GM12892 (cell line): ENCODE measurements around the gene KLHL40.

Experiments
- DNase-seq: peaks from one replicate; pipeline ENCODE4 v3.0.0; 2011; ENCODE audit not compliant: insufficient read length
- FAIRE-seq: peaks from 2 replicates; lab custom pipeline; 2011; peaks lifted over from hg19 to GRCh38; lab: Jason Lieb, UNC
- POLR2A ChIP-seq: IDR thresholded peaks from 2 replicates; pipeline ENCODE4 v1.6.1; 2011; ENCODE audit warnings: low read depth, low read length, control low read depth
- POLR2AphosphoS5 ChIP-seq: IDR thresholded peaks from 2 replicates; pipeline ENCODE4 v1.6.1; 2011; ENCODE audit warnings: low read depth, low read length, control low read depth
- TAF1 ChIP-seq: IDR thresholded peaks from 2 replicates; pipeline ENCODE4 v1.6.1; 2011; ENCODE audit warnings: low read depth, mild to moderate bottlenecking, control low read depth, low read length, borderline replicate concordance

Gene KLHL40

DNA sequence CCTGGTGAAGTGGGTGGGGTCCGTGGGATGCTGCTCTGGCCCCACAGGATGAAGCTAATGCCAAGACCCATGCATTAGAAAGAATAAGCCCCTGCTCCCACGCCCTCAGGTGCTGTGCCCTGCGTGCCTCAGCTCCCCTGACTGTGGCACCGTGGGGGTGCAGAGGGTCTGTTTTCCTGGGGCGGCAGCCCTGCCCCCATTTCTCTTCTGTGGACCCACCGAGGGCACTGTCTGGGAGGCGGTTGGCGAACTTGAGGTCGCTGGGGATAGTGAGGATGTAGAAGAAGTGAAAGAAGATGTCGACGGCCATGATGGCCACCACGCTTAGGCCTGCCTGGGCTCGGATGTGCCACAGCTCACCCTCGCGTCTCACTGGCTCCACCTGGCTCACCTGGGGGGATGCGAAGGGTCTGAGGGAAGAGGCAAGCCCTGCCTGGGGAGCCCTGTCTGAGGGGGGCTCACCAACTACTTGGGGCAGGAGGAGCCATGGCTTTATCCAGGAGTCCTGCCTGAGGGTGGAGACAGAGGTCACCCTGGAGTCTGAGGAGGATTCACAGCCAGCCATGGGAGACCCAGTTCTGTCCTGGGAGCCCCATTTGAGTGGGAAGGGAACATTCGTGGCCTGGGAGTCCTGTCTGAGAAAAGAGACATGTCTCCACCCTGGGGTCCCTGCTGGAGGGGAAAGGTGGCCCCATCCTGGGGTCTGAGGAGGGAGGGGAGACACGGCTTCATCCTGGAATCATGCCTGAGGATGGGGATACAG, 12.1 kb downstream of the KLHL40 start:
- FAIRE-seq (no peak), DNase-seq (peak; percentile 7)
- TF ChIP-seq POLR2AphosphoS5 (no peak), TAF1 (no peak), POLR2A (no peak)

DNA sequence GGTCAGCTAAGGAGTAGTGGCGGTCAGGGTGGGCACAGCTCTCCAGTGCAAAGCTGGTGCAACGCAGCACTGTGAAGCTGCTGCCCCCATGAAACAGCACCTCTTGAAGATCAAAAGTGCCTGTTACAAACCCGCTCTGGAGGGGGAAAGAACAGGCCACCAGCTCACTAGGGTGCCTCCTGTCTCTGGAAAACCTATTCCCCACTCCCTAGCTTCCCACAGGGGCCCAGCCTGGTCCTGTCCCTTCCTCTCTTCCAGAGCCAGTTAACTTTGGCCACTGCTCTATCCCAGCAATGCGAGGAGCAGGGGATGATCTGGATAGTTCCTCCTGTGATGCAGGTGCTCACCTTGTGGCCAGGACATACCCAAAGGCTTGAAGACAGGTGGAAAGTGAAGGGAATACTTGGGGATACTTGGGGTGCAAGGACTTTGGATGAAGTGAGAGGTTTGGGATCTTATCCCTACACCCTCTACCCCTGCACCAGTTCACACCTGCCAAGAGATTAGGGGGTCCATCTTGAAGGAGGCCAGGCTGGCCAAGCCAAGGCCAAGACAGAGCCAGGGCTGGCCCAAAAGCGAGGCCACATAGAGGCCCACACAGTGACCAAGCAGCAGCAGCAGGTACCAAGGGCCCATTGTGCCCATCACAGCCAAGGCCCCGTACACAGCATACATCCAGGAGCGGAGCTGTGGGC, 13.0 kb downstream of the KLHL40 start:
- DNase-seq (peak; percentile 4), FAIRE-seq (no peak)
- TF ChIP-seq POLR2AphosphoS5 = no peak
- no peak for TF ChIP-seq POLR2A
- no peak for TF ChIP-seq TAF1

- peak; percentile 3 for DNase-seq
- FAIRE-seq = no peak
- no peak for TF ChIP-seq TAF1
- TF ChIP-seq POLR2AphosphoS5 = no peak
- no peak for TF ChIP-seq POLR2A
Observed at GRCh38 chr3:42698911-42699230, 13.5 kb downstream of the KLHL40 start.

DNA sequence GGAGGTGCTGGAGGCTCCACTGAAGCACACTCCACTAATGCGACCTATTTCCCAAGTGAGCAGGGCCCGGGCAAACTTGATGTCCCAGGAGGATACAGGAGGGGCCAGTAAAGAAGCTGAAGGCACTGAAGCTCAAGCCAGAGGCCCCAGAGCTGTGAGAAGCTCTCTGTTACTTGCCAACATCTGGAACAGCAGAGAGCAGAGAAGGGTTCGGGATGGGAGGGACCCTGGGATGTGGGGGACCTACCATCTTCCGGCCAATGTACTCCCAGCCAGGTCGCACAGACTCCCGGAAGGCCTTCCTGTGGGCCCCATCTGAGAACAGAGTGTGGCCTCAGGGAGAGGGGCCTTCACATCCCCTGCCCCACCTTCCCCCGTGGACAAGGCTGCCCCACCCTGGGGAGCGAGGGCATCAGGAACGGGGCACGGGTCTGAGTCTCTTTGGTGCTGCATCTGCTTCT, 14.2 kb downstream of the KLHL40 start:
- FAIRE-seq (no peak), DNase-seq (peak; percentile 7)
- no peak for TF ChIP-seq POLR2AphosphoS5
- TF ChIP-seq POLR2A = no peak
- TF ChIP-seq TAF1 = no peak

DNA sequence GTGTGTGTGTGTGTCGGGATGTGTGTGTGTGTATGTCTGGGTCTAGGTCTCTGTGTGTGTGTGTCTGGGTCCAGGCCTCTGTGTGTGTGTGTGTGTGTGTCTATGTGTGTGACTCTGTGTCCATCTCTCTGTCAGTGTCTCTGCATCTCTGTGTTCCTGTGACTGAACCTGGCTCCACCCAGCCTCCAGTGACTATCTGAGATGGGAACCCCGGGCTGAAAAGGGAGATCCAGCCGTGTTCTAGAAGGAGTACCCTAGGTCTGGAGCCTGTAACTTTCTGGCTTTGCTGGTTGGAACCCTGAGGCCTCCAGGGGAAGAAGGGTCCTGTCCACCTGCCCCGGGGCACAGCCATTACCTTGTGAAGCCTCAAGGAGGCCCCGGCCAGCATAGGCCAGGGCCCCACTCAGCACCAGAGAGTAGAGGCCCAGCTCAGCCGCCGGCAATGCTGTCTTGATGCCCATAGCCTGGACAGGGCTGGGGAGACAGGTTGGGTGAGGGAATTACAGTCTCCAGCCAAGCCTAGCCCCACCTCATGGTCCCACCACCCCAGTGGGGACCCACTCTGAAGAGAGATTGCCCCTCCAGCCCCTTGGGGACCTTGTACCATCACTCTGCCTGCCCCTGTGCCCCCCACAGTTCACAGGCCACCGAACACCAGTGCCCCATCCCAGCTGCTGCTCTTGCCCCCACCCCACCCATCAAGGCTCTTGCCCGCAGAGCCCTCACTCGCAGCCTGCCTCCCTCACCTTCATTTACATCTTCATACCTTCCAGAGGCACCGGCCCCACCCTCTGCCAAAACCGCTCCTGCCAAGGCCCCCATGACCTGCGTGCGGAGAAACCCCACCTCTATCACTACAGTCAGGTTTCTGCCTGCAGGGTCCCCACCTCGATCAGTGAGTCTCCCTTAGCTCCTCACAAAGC, 15.3 kb downstream of the KLHL40 start:
- no peak for FAIRE-seq
- TF ChIP-seq POLR2AphosphoS5 (no peak), POLR2A (no peak), TAF1 (no peak)
- peak; percentile 13 for DNase-seq

GRCh38 chr3:42701371-42702065, 16.2 kb downstream of the KLHL40 start:
- TF ChIP-seq POLR2A (no peak), POLR2AphosphoS5 (no peak), TAF1 (no peak)
- DNase-seq (peak; percentile 72), FAIRE-seq (no peak)

GRCh38 chr3:42702066-42702951, 17.0 kb downstream of the KLHL40 start, which contains the start of gene HHATL:
Gene HHATL (minus strand): TSS chr3:42702798. CDS start chr3:42700826, 1,972 bp downstream.
- FAIRE-seq = no peak

DNA sequence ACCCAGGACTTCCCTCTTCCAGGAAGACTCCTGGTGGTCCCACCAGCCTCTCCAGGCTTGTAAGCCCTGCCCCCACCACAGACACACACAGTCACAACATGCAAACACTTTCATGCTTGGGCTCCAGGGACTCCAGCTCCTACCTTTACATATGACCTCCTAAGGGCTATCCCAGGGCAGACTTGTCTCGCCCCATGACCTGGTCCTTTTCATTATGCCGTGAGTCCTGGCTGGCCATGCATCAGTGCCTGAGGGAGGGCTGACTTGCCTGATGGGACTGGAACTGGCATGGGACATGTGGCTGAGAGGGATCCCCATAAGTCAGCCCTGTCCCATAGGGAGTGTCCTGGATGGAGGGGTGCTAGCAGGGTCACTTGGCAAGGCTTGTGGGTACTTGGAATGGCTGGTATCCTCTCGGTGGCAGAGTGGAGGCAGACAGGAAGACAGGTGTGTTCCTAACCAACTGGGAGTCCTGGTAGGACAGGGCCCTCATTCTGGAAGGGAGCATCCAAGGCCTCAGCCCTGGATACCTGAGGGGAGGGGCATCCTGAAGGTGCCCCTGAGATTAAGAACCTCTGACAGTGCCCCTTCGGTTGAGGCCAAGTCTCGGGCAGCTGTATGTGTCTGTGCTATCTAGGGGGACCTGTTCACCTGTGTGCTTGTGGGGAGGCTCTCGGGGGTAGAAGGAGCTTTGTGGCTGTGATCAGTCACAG, 17.8 kb downstream of the KLHL40 start:
- TF ChIP-seq POLR2A (no peak), TAF1 (no peak), POLR2AphosphoS5 (no peak)
- DNase-seq = peak; percentile 4
- FAIRE-seq = no peak

More at GRCh38 chr3:42702066-42702951, 17.0 kb downstream of the KLHL40 start, which contains the start of gene HHATL:
- TF ChIP-seq POLR2AphosphoS5 (no peak), TAF1 (no peak), POLR2A (no peak)
- DNase-seq = peak; percentile 14

GRCh38 chr3:42703695-42704025, 18.3 kb downstream of the KLHL40 start:
- FAIRE-seq (no peak), DNase-seq (no peak)
- TF ChIP-seq POLR2A (no peak), TAF1 (no peak), POLR2AphosphoS5 (no peak)
